DMS 273 treated with DMSO at 0.1 percent for 48 hours (cell line): Measurements from ENCODE around the gene SRC.

ENCODE experiments used
- DNase-seq: peaks from one replicate; lab custom pipeline; 2025; lab: John Stamatoyannopoulos, UW

SRC gene

DNA sequence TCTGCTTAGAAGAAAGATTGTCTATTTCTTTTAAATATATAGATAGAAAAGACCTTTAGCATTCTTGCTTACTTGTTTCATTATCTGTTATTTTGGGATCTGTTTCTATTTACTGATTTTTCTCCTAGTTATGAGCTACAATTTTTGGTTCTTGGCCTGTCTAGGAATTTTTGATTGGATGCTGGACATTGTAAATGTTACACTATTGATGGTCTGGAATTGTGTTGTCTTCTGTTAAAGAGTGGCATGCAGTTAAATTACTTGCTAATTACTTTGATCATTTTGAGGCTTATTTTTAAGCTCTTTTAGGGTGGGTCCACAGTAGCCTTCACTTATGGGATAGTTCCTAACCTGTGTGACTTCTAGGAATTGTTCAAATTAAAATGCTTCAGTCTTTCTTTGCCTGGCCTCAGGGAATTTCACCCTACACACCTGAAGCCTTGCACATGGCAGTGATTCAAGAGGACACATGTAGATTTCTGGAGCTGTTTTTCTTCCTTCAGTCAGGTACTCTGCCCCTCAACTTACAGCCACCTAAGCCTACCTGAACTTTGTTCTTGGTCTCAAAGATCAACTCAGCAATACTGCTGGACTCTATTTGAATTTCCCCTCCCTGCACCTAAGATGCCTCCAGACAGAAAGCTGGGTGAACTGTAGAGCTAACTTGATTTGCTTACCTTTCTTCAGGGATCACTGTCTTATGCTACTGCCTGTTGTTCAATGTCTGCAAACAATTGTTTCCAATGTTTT is 108.9 kb downstream of the SRC start:
- no peak for DNase-seq
